DND-41 (cell line): ENCODE measurements around the gene S100Z.
"Not testable (repeated sequence)": the region's sequence is repeated elsewhere in the genome, so short reads cannot be mapped to it uniquely, and the experiment has no call there.

Experiments used
- ATAC-seq: fragments of 200-7000 bp; cut with Tn5 transposase; 3 replicates; pipeline ENCODE4 v1.9.1; 2021; ENCODE audit warnings: low read depth; ENCODE audit not compliant: insufficient read depth
- DNase-seq: peaks from one replicate; pipeline ENCODE4 v3.0.0-alpha.2; 2020
- H2AFZ ChIP-seq: 2 replicates; pipeline ENCODE4 v1.6.0; 2012; ENCODE audit warnings: low read depth, low read length
- H3K27ac ChIP-seq: 2 replicates; pipeline ENCODE4 v1.5.1; 2012; ENCODE audit warnings: low read length, inconsistent platforms
- H3K27me3 ChIP-seq: fragments of 200-600 bp; sonication (generic); 2 replicates; pipeline ENCODE4 v1.6.0; 2012; ENCODE audit warnings: low read length, mild to moderate bottlenecking, inconsistent platforms; ENCODE audit not compliant: insufficient read depth, poor library complexity
- H3K36me3 ChIP-seq: 2 replicates; pipeline ENCODE4 v1.5.1; 2012; ENCODE audit warnings: low read length, inconsistent platforms; ENCODE audit not compliant: insufficient read depth
- H3K4me1 ChIP-seq: 2 replicates; pipeline ENCODE4 v1.5.1; 2012; ENCODE audit warnings: mild to moderate bottlenecking, low read length; ENCODE audit not compliant: insufficient read depth
- H3K4me2 ChIP-seq: 2 replicates; pipeline ENCODE4 v1.6.0; 2012; ENCODE audit warnings: mild to moderate bottlenecking, moderate library complexity, low read length, inconsistent platforms; ENCODE audit not compliant: insufficient read depth
- H3K4me3 ChIP-seq, 2 experiments: fragments of 200-600 bp in 1 of 2; shearing (Covaris generic) in 1 of 2; 2 replicates each; pipeline ENCODE4 v1.5.1; 2012 to 2016; ENCODE audit warnings: inconsistent platforms in 2 of 2, low read length in 2 of 2, mild to moderate bottlenecking in 2 of 2, low read depth in 1 of 2, moderate library complexity in 1 of 2
- H3K79me2 ChIP-seq: 2 replicates; pipeline ENCODE4 v1.6.0; 2012; ENCODE audit warnings: low read length, inconsistent platforms; ENCODE audit not compliant: insufficient read depth
- H3K9ac ChIP-seq: 2 replicates; pipeline ENCODE4 v1.6.0; 2012; ENCODE audit warnings: low read depth, mild to moderate bottlenecking, inconsistent platforms, low read length, moderate library complexity
- H3K9me3 ChIP-seq: 2 replicates; pipeline ENCODE4 v1.5.1; 2012; ENCODE audit warnings: low read length, moderate library complexity, mild to moderate bottlenecking, inconsistent platforms; ENCODE audit not compliant: insufficient read depth, severe bottlenecking
- H4K20me1 ChIP-seq: 2 replicates; pipeline ENCODE4 v1.6.0; 2012; ENCODE audit warnings: low read length; ENCODE audit not compliant: insufficient read depth
- EZH2 ChIP-seq: IDR thresholded peaks from 3 replicates; pipeline ENCODE4 v1.6.1; 2012; ENCODE audit warnings: borderline replicate concordance, low read depth, mild to moderate bottlenecking, moderate library complexity, low read length, inconsistent platforms; ENCODE audit not compliant: severe bottlenecking
- TF ChIP-seq, protein P1 (sequence below): IDR thresholded peaks from 2 replicates; pipeline ENCODE4 v1.5.1; 2012; ENCODE audit warnings: borderline replicate concordance, low read length, moderate library complexity, mild to moderate bottlenecking; ENCODE audit not compliant: poor library complexity, severe bottlenecking; ENCODE audit errors: extremely low read depth

Gene S100Z

DNA sequence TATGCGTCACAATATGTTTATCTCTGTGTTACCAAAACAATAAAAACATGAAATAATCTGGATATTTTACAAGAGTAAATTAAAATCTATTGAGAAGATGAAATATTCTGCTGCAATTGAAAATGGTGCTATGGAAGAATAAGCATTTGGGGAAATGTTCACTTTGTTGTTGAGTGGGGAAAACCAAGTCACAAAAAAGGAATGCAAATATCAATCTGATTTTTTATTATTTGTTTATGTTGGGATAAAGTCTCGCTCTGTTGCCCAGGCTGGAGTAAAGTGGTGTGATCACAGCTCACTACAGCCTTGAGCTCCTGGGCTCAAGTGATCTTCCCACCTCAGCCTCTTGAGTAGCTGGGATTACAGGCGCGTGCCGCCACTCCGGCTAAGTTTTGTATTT is 39.6 kb upstream of the S100Z start:
- H3K9ac ChIP-seq = no peak overlapping the region
- peaks cover 4% of the 10 kb centered on the region for H3K9me3 ChIP-seq
- no peak for TF ChIP-seq EZH2
- TF ChIP-seq, protein P1, sequence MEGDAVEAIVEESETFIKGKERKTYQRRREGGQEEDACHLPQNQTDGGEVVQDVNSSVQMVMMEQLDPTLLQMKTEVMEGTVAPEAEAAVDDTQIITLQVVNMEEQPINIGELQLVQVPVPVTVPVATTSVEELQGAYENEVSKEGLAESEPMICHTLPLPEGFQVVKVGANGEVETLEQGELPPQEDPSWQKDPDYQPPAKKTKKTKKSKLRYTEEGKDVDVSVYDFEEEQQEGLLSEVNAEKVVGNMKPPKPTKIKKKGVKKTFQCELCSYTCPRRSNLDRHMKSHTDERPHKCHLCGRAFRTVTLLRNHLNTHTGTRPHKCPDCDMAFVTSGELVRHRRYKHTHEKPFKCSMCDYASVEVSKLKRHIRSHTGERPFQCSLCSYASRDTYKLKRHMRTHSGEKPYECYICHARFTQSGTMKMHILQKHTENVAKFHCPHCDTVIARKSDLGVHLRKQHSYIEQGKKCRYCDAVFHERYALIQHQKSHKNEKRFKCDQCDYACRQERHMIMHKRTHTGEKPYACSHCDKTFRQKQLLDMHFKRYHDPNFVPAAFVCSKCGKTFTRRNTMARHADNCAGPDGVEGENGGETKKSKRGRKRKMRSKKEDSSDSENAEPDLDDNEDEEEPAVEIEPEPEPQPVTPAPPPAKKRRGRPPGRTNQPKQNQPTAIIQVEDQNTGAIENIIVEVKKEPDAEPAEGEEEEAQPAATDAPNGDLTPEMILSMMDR = no peak
- no peaks in the 10 kb centered on the region for H4K20me1 ChIP-seq
- H3K4me2 ChIP-seq = no peak overlapping the region
- H3K4me1 ChIP-seq = no peaks in the 10 kb centered on the region
- ATAC-seq (no peak), DNase-seq (no peak)
- no peaks in the 10 kb centered on the region for H3K79me2 ChIP-seq
- H2AFZ ChIP-seq = no peak overlapping the region
- no peaks in the 10 kb centered on the region for H3K36me3 ChIP-seq
- H3K27ac ChIP-seq = no peak overlapping the region
- no peak overlapping the region for H3K4me3 ChIP-seq
- no peaks in the 10 kb centered on the region for H3K27me3 ChIP-seq

DNA sequence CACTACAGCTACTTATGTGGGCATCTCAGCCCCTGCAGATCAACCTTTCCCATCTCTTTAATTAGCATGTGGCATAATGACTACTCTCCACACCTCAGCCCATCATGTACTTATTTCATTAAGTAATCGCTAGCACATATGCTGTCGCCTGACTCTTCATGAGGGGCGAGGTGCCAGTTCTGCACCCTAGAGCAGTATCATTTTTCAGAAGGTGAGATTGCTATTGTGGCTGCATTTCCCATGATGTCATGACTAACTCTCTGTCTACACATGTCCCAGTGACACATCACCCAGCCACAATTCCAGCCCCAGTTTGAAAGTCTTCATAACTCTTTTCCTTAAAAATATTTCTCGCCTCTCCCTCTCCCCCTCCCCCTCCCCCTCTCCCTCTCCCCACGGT is 38.6 kb upstream of the S100Z start:
- Histone ChIP-seq H3K4me2 (no peak overlapping the region), H3K79me2 (no peaks in the 10 kb centered on the region), H4K20me1 (no peaks in the 10 kb centered on the region), H3K4me3 (no peak overlapping the region), H3K9ac (no peak overlapping the region), H3K27ac (no peak overlapping the region), H3K4me1 (no peaks in the 10 kb centered on the region), H2AFZ (no peak overlapping the region), H3K36me3 (no peaks in the 10 kb centered on the region), H3K27me3 (no peaks in the 10 kb centered on the region), H3K9me3 (peaks cover 4% of the 10 kb centered on the region)
- TF ChIP-seq EZH2 = no peak
- TF ChIP-seq, protein P1 = no peak
- ATAC-seq (no peak), DNase-seq (no peak)

DNA sequence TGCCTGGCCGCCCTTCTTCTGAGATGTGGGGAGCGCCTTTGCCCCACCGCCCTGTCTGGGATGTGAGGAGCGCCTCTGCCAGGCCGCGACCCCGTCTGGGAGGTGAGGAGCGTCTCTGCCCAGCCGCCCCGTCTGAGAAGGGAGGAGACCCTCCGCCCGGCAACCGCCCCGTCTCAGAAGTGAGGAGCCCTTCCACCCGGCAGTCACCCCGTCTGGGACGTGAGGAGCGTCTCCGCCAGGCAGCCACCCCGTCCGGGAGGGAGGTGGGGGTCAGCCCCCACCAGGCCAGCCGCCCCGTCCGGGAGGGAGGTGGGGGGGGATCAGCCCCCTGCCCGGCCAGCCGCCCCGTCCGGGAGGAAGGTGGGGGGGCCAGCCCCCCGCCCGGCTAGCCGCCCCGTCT is 37.6 kb upstream of the S100Z start:
- not testable (repeated sequence) for H3K4me1 ChIP-seq, ATAC-seq, H2AFZ ChIP-seq

DNA sequence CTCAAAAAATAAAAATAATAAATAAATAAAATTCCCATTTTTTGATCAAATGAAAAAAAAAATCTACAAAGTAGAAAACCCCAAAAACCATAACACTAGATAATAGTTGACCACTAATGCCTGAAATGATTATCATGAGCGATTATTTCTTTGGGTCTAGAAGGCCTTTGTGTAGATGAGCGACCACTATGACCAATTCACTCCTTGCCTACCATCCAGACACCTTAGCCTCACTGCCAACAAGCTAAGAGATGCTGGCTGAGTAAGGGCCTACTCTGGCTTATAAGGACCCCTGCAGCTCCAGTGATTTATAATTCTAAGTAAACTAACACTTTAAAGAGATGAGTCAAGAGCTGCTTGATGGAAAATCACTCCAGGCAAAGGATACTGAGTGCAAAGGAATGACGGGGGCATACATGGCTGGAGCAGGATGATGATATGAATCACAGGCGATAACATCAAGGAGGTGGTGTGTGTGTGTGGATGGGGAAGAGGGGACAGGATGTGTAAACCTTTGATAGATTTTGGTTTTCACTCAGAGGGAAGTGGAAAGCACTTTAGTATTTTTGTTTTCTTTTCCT is 35.7 kb upstream of the S100Z start:
- Histone ChIP-seq H3K79me2 (no peaks in the 10 kb centered on the region), H4K20me1 (no peaks in the 10 kb centered on the region), H3K9me3 (peaks cover 4% of the 10 kb centered on the region), H3K4me2 (no peak overlapping the region), H3K36me3 (no peaks in the 10 kb centered on the region), H3K4me3 (no peak overlapping the region), H3K27ac (no peak overlapping the region), H2AFZ (no peak overlapping the region), H3K27me3 (no peaks in the 10 kb centered on the region), H3K9ac (no peak overlapping the region), H3K4me1 (no peaks in the 10 kb centered on the region)
- DNase-seq (no peak), ATAC-seq (no peak)
- TF ChIP-seq, protein P1 = no peak
- no peak for TF ChIP-seq EZH2

More for the DNA sequence above, 37.6 kb upstream of the S100Z start:
- not testable (repeated sequence) for H3K36me3 ChIP-seq, H3K9ac ChIP-seq, H3K27ac ChIP-seq, DNase-seq, H3K9me3 ChIP-seq, H3K4me2 ChIP-seq, H3K4me3 ChIP-seq, H4K20me1 ChIP-seq, H3K79me2 ChIP-seq, H3K27me3 ChIP-seq
